Activated naive CD8-positive, alpha-beta T cell (primary cell): Measurements from ENCODE around the gene SPATS2L.

ENCODE experiments used
- H3K27ac Mint-ChIP-seq: one replicate; pipeline ENCODE4 v1.8.0; 2021; ENCODE audit warnings: mixed read lengths
- H3K27me3 Mint-ChIP-seq: one replicate; pipeline ENCODE4 v1.8.0; 2021; ENCODE audit warnings: mixed read lengths
- H3K36me3 Mint-ChIP-seq: one replicate; pipeline ENCODE4 v1.8.0; 2021; ENCODE audit warnings: mixed read lengths
- H3K4me1 Mint-ChIP-seq: one replicate; pipeline ENCODE4 v1.8.0; 2021; ENCODE audit warnings: low read depth, mixed read lengths
- H3K4me3 Mint-ChIP-seq: one replicate; pipeline ENCODE4 v1.8.0; 2021; ENCODE audit warnings: mild to moderate bottlenecking, mixed read lengths
- H3K9me3 Mint-ChIP-seq: one replicate; pipeline ENCODE4 v1.8.0; 2021; ENCODE audit warnings: low read depth, mixed read lengths

The SPATS2L gene

DNA sequence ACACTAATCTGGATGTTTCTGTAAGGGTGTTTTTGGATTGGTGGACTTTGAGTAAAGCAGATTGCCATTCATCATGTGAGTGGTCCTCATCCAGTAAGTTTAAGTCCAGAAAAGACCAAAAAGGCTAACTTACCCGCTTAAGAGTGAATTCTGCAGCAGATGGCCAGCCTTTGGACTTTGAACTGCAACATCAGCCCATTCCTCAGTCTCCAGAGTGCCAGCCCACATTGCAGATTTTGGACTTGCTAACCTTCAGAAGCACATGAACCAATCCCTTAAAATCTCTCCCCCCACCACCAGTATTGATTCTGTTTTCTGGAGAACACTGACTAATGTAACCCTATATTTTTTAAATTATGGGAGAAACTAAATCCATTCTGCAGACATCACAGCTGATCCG, 30.0 kb upstream of the SPATS2L start:
- Mint-ChIP-seq H3K9me3 (no peaks in the 10 kb centered on the region), H3K4me3 (no peak overlapping the region), H3K36me3 (no peaks in the 10 kb centered on the region), H3K27ac (no peak overlapping the region), H3K27me3 (peaks cover 5% of the 10 kb centered on the region), H3K4me1 (no peaks in the 10 kb centered on the region)

DNA sequence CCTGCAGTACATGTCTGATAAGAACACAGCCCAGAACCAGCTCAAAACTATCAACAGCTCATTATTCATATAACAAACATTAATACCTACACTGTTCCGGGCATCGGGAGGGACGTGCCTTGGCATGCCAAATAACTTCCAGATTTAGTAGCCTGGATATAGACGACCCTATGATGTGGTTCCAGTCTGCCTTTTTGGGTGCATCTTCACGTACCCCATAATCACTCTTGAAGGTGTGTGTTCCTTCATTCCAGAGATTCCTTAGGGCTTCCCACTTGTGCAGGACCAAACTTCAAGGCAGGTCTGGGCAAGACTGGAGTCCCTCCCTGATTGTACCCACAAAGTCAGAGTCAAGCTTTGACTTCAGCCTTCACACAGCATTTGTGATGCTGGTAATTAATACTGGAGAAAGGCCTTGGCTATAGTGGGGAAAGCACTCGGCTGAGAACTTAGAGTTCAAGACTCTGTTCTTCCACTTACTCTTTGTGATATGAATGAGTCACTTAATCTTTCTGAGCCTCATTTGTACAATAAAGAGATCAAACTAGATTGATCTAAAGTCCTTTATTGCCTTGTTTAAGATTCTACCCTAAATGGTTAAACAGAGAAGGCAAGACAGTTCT, 27.7 kb upstream of the SPATS2L start:
- Mint-ChIP-seq H3K27ac (no peak overlapping the region), H3K4me1 (no peaks in the 10 kb centered on the region), H3K27me3 (peaks cover 12% of the 10 kb centered on the region), H3K36me3 (no peaks in the 10 kb centered on the region), H3K4me3 (no peak overlapping the region), H3K9me3 (no peaks in the 10 kb centered on the region)

DNA sequence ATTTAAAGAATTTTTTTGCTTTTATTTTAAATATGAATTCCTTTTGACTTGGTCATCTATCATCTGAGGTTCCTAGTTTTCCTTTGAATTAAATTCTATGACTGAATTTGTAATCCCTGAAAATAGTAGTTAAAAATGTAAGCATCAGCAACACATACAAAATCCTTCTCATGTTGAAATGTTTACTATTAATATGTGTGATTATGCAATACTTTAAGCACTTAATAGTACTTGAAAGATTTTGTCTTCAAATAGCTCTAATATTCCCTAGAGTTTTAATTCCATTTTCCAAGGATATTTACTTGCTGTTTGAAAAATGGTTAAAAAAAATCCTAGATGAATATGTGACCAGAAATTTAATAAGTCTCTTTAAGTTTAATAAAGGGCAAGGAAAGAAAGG, 26.6 kb upstream of the SPATS2L start:
- H3K36me3 Mint-ChIP-seq, result no peaks in the 10 kb centered on the region
- no peak overlapping the region for H3K4me3 Mint-ChIP-seq
- no peak overlapping the region for H3K27ac Mint-ChIP-seq
- H3K4me1 Mint-ChIP-seq, result no peaks in the 10 kb centered on the region
- H3K9me3 Mint-ChIP-seq, result no peaks in the 10 kb centered on the region
- H3K27me3 Mint-ChIP-seq, result peaks cover 15% of the 10 kb centered on the region

GRCh38 chr2:200286578-200286977, 19.9 kb upstream of the SPATS2L start:
- Mint-ChIP-seq H3K4me1 (no peaks in the 10 kb centered on the region), H3K27me3 (peaks cover 18% of the 10 kb centered on the region), H3K9me3 (no peaks in the 10 kb centered on the region), H3K4me3 (no peak overlapping the region), H3K27ac (no peak overlapping the region), H3K36me3 (no peaks in the 10 kb centered on the region)

DNA sequence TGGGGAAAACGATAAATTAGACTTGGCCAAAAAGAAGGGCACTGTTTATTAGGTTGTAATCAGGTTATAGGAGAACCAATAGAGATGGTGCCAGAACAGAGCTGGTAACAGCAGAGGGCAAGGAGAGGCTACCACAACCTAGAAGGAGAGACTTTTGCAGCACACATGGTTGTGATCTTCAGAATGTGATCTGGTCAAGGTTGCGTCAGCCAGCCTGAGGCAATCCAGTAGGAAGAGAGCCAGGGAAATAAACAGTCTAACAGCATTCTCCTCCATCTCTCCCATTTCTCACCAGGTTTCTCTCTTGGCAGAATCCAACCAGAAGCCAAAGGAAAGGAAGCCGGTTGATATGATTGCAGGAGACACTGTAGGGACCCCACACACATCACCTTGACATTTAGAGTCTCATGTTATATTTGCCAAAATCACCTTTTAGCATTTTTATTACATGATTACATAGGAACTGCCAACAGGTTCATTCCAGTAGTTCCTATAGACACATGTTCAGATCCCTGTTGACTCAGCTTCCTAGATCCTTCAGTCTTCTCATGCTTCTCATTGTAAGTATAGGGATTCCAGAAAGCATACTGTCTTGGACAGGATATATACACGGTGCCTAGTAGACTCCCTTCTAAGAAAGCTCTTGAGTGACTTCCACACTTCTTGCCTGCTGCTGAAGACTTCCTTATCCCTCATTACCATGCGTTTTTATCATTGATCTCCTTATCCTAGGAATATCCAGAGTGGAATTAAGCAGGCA, 17.6 kb upstream of the SPATS2L start:
- no peaks in the 10 kb centered on the region for H3K9me3 Mint-ChIP-seq
- H3K4me1 Mint-ChIP-seq, result no peaks in the 10 kb centered on the region

DNA sequence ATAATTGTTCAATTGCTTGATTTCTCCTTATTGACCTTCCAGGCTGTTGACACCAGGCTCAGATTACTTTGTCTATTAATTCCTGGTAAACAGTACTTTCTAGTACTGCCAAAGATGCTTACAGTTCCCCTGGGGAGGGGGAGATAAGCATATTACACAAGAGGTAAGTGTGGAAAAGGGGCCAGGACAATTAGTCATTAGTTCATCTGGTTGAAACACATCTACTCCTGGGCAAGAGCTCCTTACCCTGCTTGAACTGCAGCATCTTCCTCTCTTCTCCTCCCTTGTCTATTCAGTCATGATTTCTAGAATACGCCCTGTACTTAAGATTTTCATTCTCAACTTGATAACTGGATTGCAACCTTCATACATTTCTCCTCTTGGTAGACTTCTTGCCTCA, 10.4 kb upstream of the SPATS2L start:
- Mint-ChIP-seq H3K4me3 (no peak overlapping the region), H3K27me3 (peaks cover 5% of the 10 kb centered on the region), H3K27ac (no peak overlapping the region), H3K9me3 (no peaks in the 10 kb centered on the region), H3K36me3 (no peaks in the 10 kb centered on the region), H3K4me1 (no peaks in the 10 kb centered on the region)

More for the DNA sequence above, 17.6 kb upstream of the SPATS2L start:
- H3K36me3 Mint-ChIP-seq, result no peaks in the 10 kb centered on the region
- peaks cover 11% of the 10 kb centered on the region for H3K27me3 Mint-ChIP-seq
- H3K27ac Mint-ChIP-seq, result no peak overlapping the region
- H3K4me3 Mint-ChIP-seq, result no peak overlapping the region

DNA sequence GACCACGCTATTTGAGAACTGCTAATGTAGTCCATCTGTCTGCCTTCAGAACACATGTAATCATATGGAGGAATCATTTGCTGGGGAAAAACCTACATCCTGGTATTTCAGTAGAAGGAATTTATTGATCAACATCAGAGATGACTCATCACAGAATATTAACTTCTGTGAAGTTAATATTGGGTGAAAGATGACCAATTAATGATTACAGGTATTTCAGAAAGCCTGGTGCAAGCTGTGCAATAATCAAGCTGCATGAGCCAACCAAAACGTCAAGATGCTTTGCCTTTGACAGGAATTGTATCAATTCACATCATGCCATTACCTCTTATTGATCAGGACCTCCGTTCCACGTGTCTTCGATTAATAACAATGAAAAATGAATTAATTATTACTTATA, 9.4 kb upstream of the SPATS2L start:
- Mint-ChIP-seq H3K4me1 (no peaks in the 10 kb centered on the region), H3K27me3 (peaks cover 3% of the 10 kb centered on the region), H3K4me3 (no peak overlapping the region), H3K36me3 (no peaks in the 10 kb centered on the region), H3K9me3 (no peaks in the 10 kb centered on the region), H3K27ac (no peak overlapping the region)

DNA sequence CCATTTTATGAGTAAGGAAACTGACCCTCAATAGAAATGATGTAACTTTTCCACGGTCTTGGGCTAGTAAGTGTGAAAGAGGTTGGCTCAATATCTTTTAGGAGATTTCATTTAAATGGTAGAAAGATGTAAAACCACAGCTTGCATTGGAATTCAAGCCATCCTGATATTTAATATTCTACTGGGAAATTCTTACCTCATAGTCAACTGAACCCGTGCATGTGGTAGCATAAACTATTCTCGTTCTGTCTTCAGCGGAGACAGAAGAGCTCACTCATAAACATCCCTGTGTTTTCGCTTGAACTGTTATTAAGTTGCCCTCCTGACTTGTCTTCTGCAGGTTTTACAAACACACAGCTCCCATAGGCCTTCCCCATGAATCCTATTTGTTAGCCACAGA, 8.5 kb upstream of the SPATS2L start:
- H3K4me3 Mint-ChIP-seq, result no peak overlapping the region
- H3K9me3 Mint-ChIP-seq, result no peaks in the 10 kb centered on the region
- no peak overlapping the region for H3K27ac Mint-ChIP-seq
- H3K4me1 Mint-ChIP-seq, result no peaks in the 10 kb centered on the region
- H3K36me3 Mint-ChIP-seq, result no peaks in the 10 kb centered on the region
- H3K27me3 Mint-ChIP-seq, result peaks cover 3% of the 10 kb centered on the region

GRCh38 chr2:200298816-200299215, 7.7 kb upstream of the SPATS2L start:
- Mint-ChIP-seq H3K27ac (no peak overlapping the region), H3K9me3 (no peaks in the 10 kb centered on the region), H3K27me3 (peaks cover 3% of the 10 kb centered on the region), H3K36me3 (no peaks in the 10 kb centered on the region), H3K4me3 (no peak overlapping the region), H3K4me1 (no peaks in the 10 kb centered on the region)

DNA sequence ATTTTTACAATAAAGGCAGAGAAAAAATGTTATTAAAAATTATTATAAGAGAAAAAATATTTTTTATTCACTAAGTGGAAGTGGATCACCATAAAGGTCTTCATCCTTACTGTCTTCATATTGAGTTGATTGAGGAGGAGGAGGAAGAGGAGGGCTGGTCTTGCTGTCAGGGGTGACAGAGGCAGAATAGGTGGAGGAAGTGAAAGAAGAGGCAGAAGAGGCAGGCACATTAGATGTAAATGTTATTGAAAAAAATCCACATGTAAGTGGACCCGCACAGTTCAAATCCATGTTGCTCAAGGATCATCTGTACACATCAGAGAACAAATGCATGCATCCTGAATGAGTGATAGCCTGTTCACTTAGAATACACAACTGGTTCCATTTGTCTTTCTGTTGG, 6.4 kb upstream of the SPATS2L start:
- Mint-ChIP-seq H3K4me1 (no peaks in the 10 kb centered on the region), H3K9me3 (no peaks in the 10 kb centered on the region), H3K27ac (no peak overlapping the region), H3K4me3 (no peak overlapping the region), H3K27me3 (peaks cover 3% of the 10 kb centered on the region), H3K36me3 (no peaks in the 10 kb centered on the region)

DNA sequence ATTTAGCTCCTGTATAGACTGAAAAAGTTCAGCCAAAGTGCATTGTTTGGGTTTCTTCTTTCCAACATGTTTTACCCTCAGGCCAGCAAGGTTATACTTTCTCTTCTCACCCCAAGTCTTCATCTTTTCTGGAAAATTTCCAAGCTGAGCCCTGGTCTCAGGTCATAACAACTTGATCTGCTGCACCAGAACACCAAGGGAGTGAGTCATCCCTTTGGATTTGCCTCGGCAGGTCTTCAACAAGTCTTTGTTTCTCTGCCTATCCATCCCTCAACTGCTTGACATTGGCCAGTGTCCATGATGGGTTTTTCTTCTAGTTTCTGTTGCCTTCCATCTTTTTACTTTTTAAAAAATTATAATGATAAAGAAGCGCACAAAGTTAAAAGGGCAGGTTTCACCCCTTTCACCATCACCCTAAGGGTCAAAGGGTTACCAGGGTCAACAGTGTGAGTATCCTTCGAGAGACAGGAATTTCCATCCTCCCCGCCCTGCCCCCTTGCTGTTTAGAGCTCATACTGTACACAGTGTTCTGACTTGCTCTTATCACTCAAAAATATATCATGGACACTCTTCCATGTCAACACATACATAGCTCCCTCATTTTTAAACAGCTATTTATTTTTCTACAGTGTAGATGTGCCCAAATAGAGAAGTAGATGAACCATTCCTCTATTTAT, 5.7 kb upstream of the SPATS2L start:
- Mint-ChIP-seq H3K4me1 (peaks cover under 1% of the 10 kb centered on the region), H3K27ac (no peak overlapping the region), H3K27me3 (peaks cover 3% of the 10 kb centered on the region), H3K9me3 (no peaks in the 10 kb centered on the region), H3K4me3 (no peak overlapping the region), H3K36me3 (no peaks in the 10 kb centered on the region)

- Mint-ChIP-seq H3K36me3 (peaks cover 2% of the 10 kb centered on the region), H3K9me3 (no peaks in the 10 kb centered on the region), H3K4me3 (no peak overlapping the region), H3K4me1 (peaks cover 6% of the 10 kb centered on the region), H3K27ac (no peak overlapping the region), H3K27me3 (peaks cover 6% of the 10 kb centered on the region)
Observed at GRCh38 chr2:200301953-200302858, 4.3 kb upstream of the SPATS2L start.

DNA sequence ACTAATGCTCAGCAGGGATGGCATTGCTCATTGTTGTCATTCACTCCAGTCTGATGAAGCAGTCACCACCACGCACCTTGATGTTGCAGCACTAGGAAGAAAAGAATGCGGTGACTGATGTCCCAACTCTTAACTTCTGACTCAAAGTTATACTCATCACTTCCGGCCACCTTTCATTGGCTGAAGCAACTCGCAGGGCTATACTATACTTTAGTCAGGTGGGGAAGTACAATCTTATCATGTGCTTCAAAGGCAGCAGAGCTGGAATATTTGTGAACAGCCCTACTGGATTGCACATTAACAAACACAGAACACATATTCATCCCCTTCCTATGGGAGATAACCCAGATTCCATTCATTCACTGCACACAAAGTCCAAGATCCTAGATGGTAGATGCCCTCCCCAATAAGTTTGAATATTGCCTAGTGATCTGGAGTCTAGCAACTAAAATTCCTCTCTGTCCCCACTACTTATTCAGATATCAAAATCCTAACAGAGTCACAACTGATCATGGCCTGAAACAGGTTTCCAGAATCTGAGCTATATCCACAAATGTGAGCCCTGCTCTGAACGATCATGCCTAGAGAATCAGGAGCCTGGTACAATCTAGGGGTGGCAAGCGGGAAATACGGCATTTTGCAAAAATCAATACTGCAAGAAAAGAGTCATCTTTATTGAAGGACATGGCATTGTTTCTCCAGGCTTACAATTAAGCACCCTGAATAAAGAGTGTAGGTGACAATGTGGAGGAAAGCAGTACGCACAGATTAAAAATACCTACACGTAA, 3.4 kb upstream of the SPATS2L start:
- H3K9me3 Mint-ChIP-seq, result no peaks in the 10 kb centered on the region
- H3K27me3 Mint-ChIP-seq, result peaks cover 3% of the 10 kb centered on the region
- H3K27ac Mint-ChIP-seq, result no peak overlapping the region
- H3K36me3 Mint-ChIP-seq, result peaks cover 2% of the 10 kb centered on the region
- H3K4me3 Mint-ChIP-seq, result no peak overlapping the region
- H3K4me1 Mint-ChIP-seq, result peaks cover 10% of the 10 kb centered on the region

GRCh38 chr2:200305797-200306195, 697 bp upstream of the SPATS2L start:
- Mint-ChIP-seq H3K27ac (peak overlapping the region; percentile 80), H3K4me3 (peak overlapping the region; percentile 94), H3K36me3 (peaks cover 2% of the 10 kb centered on the region), H3K27me3 (peaks cover 12% of the 10 kb centered on the region), H3K4me1 (peaks cover 10% of the 10 kb centered on the region), H3K9me3 (no peaks in the 10 kb centered on the region)
